SK-N-SH treated with all-trans-retinoic acid at 6 μM for 48 hours (cell line): Measurements from ENCODE around the gene JUND.

Source experiments
- ATAC-seq: fragments of 200-7000 bp; cut with Tn5 transposase; 3 replicates; pipeline ENCODE4 v1.9.1; 2020; ENCODE audit warnings: mild to moderate bottlenecking, moderate library complexity
- ARNTL ChIP-seq: fragments of 450-650 bp; formaldehyde crosslinking; IDR thresholded peaks from 2 replicates; pipeline ENCODE4 v1.5.0; 2020; ENCODE audit warnings: low read depth, mild to moderate bottlenecking, moderate library complexity, borderline replicate concordance
- CSDC2 ChIP-seq: fragments of 250-450 bp; sonication (Bioruptor Pico); IDR thresholded peaks from 2 replicates; pipeline ENCODE4 v1.5.0; 2020; ENCODE audit warnings: mild to moderate bottlenecking, moderate library complexity
- ESRRG ChIP-seq: fragments of 250-450 bp; sonication (Bioruptor Pico); IDR thresholded peaks from 2 replicates; pipeline ENCODE4 v1.6.1; 2021; ENCODE audit warnings: mild to moderate bottlenecking
- GLIS3 ChIP-seq: fragments of 250-450 bp; sonication (Bioruptor Pico); IDR thresholded peaks from 2 replicates; pipeline ENCODE4 v1.5.0; 2020; ENCODE audit warnings: mild to moderate bottlenecking, moderate library complexity
- ISL1 ChIP-seq: fragments of 250-450 bp; sonication (Bioruptor Pico); IDR thresholded peaks from 2 replicates; pipeline ENCODE4 v2.1.2; 2022; ENCODE audit warnings: mild to moderate bottlenecking, moderate library complexity
- OSR1 ChIP-seq: fragments of 250-450 bp; sonication (Bioruptor Pico); IDR thresholded peaks from 2 replicates; pipeline ENCODE4 v1.8.0; 2022; ENCODE audit warnings: moderate library complexity, mild to moderate bottlenecking, inconsistent platforms
- PATZ1 ChIP-seq: fragments of 250-450 bp; sonication (Bioruptor Pico); IDR thresholded peaks from 2 replicates; pipeline ENCODE4 v1.8.0; 2020; ENCODE audit warnings: mild to moderate bottlenecking, moderate library complexity, borderline replicate concordance
- POU6F1 ChIP-seq: fragments of 250-450 bp; sonication (Bioruptor Pico); IDR thresholded peaks from 2 replicates; pipeline ENCODE4 v1.8.0; 2021; ENCODE audit warnings: low read depth, mild to moderate bottlenecking, moderate library complexity, borderline replicate concordance
- RARB ChIP-seq: fragments of 250-450 bp; sonication (Bioruptor Pico); IDR thresholded peaks from 2 replicates; pipeline ENCODE4 v1.8.0; 2021; ENCODE audit warnings: mild to moderate bottlenecking, moderate library complexity
- SNAI2 ChIP-seq: fragments of 250-450 bp; sonication (Bioruptor Pico); IDR thresholded peaks from 2 replicates; pipeline ENCODE4 v1.5.0; 2020; ENCODE audit warnings: mild to moderate bottlenecking, moderate library complexity
- TCF4 ChIP-seq: fragments of 250-450 bp; sonication (Bioruptor Pico); IDR thresholded peaks from 2 replicates; pipeline ENCODE4 v1.8.0; 2021; ENCODE audit warnings: mild to moderate bottlenecking, moderate library complexity, borderline replicate concordance
- TOX ChIP-seq: fragments of 250-450 bp; sonication (Bioruptor Pico); IDR thresholded peaks from 2 replicates; pipeline ENCODE4 v1.8.0; 2021; ENCODE audit warnings: mild to moderate bottlenecking, moderate library complexity, borderline replicate concordance
- ZC3H10 ChIP-seq: fragments of 250-450 bp; sonication (Bioruptor Pico); IDR thresholded peaks from 2 replicates; pipeline ENCODE4 v1.5.1; 2021; ENCODE audit warnings: mild to moderate bottlenecking, moderate library complexity
- ZFP3 ChIP-seq: fragments of 250-450 bp; sonication (Bioruptor Pico); IDR thresholded peaks from 2 replicates; pipeline ENCODE4 v1.5.0; 2020; ENCODE audit warnings: mild to moderate bottlenecking, moderate library complexity
- ZFP30 ChIP-seq: fragments of 450-650 bp; formaldehyde crosslinking; IDR thresholded peaks from 2 replicates; pipeline ENCODE4 v1.5.0; 2022; ENCODE audit warnings: mild to moderate bottlenecking, moderate library complexity
- ZNF70 ChIP-seq: fragments of 450-650 bp; formaldehyde crosslinking; IDR thresholded peaks from 2 replicates; pipeline ENCODE4 v1.5.0; 2020; ENCODE audit warnings: mild to moderate bottlenecking, moderate library complexity
- ZNF8 ChIP-seq: fragments of 450-650 bp; formaldehyde crosslinking; IDR thresholded peaks from 2 replicates; pipeline ENCODE4 v1.5.0; 2020; ENCODE audit warnings: mild to moderate bottlenecking, moderate library complexity
- TF ChIP-seq, protein P1 (sequence below): fragments of 250-450 bp; sonication (Bioruptor Pico); IDR thresholded peaks from 2 replicates; pipeline ENCODE4 v1.5.0; 2020; ENCODE audit warnings: mild to moderate bottlenecking, moderate library complexity
- TF ChIP-seq, protein P2 (sequence below): fragments of 250-450 bp; sonication (Bioruptor Pico); IDR thresholded peaks from 2 replicates; pipeline ENCODE4 v1.5.1; 2021; ENCODE audit warnings: mild to moderate bottlenecking, moderate library complexity
- TF ChIP-seq, protein P3 (sequence below): fragments of 250-450 bp; sonication (Bioruptor Pico); IDR thresholded peaks from 2 replicates; pipeline ENCODE4 v1.5.1; 2020; ENCODE audit warnings: low read depth, mild to moderate bottlenecking, moderate library complexity

The JUND gene

GRCh38 chr19:18313398-18313797 is 32.0 kb upstream of the JUND start:
- TF ChIP-seq, protein P1, sequence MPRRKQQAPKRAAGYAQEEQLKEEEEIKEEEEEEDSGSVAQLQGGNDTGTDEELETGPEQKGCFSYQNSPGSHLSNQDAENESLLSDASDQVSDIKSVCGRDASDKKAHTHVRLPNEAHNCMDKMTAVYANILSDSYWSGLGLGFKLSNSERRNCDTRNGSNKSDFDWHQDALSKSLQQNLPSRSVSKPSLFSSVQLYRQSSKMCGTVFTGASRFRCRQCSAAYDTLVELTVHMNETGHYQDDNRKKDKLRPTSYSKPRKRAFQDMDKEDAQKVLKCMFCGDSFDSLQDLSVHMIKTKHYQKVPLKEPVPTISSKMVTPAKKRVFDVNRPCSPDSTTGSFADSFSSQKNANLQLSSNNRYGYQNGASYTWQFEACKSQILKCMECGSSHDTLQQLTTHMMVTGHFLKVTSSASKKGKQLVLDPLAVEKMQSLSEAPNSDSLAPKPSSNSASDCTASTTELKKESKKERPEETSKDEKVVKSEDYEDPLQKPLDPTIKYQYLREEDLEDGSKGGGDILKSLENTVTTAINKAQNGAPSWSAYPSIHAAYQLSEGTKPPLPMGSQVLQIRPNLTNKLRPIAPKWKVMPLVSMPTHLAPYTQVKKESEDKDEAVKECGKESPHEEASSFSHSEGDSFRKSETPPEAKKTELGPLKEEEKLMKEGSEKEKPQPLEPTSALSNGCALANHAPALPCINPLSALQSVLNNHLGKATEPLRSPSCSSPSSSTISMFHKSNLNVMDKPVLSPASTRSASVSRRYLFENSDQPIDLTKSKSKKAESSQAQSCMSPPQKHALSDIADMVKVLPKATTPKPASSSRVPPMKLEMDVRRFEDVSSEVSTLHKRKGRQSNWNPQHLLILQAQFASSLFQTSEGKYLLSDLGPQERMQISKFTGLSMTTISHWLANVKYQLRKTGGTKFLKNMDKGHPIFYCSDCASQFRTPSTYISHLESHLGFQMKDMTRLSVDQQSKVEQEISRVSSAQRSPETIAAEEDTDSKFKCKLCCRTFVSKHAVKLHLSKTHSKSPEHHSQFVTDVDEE (CRISPR knock-in tag) = no peak
- TF ChIP-seq, protein P2, sequence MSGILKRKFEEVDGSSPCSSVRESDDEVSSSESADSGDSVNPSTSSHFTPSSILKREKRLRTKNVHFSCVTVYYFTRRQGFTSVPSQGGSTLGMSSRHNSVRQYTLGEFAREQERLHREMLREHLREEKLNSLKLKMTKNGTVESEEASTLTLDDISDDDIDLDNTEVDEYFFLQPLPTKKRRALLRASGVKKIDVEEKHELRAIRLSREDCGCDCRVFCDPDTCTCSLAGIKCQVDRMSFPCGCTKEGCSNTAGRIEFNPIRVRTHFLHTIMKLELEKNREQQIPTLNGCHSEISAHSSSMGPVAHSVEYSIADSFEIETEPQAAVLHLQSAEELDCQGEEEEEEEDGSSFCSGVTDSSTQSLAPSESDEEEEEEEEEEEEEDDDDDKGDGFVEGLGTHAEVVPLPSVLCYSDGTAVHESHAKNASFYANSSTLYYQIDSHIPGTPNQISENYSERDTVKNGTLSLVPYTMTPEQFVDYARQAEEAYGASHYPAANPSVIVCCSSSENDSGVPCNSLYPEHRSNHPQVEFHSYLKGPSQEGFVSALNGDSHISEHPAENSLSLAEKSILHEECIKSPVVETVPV = no peak
- TF ChIP-seq PATZ1 (CRISPR knock-in tag) = no peak
- no peak for TF ChIP-seq ZFP30 (CRISPR knock-in tag)
- TF ChIP-seq TOX = no peak
- TF ChIP-seq GLIS3 = no peak
- TF ChIP-seq, protein P3, sequence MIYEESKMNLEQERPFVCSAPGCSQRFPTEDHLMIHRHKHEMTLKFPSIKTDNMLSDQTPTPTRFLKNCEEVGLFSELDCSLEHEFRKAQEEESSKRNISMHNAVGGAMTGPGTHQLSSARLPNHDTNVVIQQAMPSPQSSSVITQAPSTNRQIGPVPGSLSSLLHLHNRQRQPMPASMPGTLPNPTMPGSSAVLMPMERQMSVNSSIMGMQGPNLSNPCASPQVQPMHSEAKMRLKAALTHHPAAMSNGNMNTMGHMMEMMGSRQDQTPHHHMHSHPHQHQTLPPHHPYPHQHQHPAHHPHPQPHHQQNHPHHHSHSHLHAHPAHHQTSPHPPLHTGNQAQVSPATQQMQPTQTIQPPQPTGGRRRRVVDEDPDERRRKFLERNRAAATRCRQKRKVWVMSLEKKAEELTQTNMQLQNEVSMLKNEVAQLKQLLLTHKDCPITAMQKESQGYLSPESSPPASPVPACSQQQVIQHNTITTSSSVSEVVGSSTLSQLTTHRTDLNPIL = no peak
- TF ChIP-seq OSR1 (CRISPR knock-in tag) = no peak
- no peak for ATAC-seq

- no peak for ATAC-seq
Observed at GRCh38 chr19:18312092-18312534, 30.7 kb upstream of the JUND start.

GRCh38 chr19:18311502-18312091 is 30.2 kb upstream of the JUND start:
- no peak for ATAC-seq
- TF ChIP-seq, protein P1 (CRISPR knock-in tag) = no peak
- TF ChIP-seq CSDC2 (CRISPR knock-in tag) (no peak), ISL1 (CRISPR knock-in tag) (no peak), RARB (CRISPR knock-in tag) (no peak), ZNF8 (CRISPR knock-in tag) (no peak), TCF4 (no peak), ZNF70 (no peak), SNAI2 (no peak), ZFP30 (CRISPR knock-in tag) (no peak), GLIS3 (no peak), POU6F1 (CRISPR knock-in tag) (no peak), ZFP3 (CRISPR knock-in tag) (no peak)
- TF ChIP-seq, protein P2 = no peak

More at GRCh38 chr19:18312092-18312534, 30.7 kb upstream of the JUND start:
- TF ChIP-seq RARB (CRISPR knock-in tag) (no peak), CSDC2 (CRISPR knock-in tag) (no peak), GLIS3 (no peak), ISL1 (CRISPR knock-in tag) (no peak), ESRRG (CRISPR knock-in tag) (no peak), ZC3H10 (CRISPR knock-in tag) (no peak), ARNTL (CRISPR knock-in tag) (no peak)
- TF ChIP-seq, protein P1 (CRISPR knock-in tag) = no peak
